ENCODE measurements around the gene HSPA4L.

Gene HSPA4L

DNA sequence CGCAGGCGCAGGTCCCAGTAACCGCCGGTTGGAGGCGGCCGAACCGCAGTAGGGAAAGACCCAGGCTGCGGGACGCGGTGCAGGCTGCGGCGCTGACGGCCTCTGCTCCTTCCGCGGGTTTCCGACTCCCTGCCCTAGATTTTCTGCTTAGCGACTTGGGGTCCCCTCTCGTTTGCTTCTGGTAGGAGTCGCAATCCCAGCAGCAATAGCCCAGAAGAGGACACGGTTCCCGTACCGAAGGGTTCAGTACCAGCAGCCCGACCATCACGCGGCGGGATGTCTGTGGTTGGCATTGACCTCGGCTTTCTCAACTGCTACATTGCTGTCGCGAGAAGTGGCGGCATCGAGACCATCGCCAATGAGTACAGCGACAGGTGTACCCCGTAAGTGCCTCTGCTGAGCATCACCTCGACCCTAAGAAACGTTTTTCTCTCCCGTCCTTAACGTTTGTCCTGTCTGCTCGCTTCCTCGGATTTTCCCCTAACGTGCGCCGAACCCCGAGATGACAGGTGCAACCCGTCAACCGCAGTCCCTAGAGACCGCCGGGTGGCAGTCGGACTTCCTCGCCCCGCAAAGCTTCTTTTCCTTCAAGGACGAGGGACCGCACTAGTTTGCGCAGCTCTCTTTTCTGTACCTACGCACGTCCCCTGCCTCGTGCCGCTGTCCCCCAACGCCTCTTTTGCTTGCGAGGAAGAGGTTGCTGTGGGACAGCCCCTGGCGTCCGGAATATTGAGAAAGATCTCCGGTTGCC lies at the start of gene HSPA4L:
HSPA4L (plus strand) TSS at position 48 of the 751 bp plus-strand sequence; CDS start at position 277, 229 bp downstream.
- peak in 1 of 2 experiments; percentile 36 for DNase-seq (ENCODE audit: low read depth in 2 of 2)

DNA sequence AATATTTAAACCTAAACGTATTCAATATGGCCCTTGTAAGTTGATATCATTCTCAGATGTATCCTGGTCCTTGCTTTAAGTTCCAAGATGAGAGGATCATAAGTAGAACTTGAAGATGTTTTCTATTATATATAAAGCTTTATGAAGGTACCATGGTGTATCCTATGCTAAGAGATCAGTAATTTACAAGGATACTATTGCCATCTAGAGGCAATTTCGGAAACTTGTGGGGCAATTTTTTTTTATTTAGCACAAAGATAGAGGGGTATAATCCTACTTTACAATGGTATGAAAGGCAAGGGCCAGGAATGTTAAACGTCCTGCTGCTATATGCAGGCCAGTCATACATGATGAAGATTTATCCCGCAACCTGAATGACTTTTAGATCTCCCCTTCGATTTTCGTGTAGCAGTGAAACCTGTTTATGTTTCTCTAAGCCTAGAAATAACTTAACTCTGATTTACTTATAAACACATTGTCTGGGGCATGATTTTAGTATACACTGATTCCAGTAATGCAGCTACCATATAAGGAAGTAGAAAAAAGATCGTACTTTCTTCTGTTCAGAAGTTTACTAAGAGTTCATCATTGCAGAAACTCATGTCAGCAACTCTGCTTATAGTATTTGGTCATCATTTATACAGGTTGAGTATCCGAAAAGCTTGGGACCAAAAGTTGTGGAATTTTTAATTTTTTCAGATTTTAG lies 49.3 kb upstream of the HSPA4L start:
- no peak for DNase-seq (ENCODE audit: low read depth in 2 of 2)

DNA sequence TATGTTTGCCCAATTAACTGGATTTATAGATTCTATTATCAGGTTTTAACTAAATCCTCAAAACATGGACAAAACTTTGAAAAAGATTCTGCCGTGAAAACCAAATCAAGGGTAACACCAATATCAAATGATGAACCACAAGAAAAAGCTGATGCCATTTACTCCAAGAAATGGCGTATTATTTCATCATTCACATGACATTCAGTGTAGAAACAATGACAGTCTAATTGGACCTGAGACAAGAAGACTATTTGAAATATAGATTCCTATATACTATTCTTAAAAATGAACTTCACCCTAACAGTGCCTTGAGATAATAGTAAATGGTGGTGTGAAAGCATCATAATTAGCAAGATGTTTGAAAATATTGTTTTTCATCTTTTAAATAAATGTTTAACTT lies 47.1 kb upstream of the HSPA4L start:
- DNase-seq (ENCODE audit: low read depth in 2 of 2) = no peak

DNA sequence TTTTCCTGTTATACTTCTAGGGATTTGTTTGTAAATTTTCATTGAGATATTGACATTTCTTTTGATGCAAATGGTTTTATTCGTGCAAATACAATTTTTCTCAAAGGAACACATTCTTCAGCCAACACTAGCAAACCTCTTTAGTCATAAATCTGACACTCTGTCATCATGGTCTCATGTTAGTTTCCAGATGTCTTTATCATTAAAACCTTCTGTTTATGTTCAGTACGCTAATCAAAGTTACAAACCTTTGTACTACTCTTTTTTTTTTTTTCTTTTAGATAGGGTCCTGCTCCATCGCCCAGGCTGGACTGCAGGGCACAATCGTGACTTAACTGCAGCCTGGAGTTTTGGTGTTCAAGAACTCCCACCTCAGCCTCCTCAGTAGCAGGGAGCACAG lies 44.8 kb upstream of the HSPA4L start:
- no peak for DNase-seq (ENCODE audit: low read depth in 2 of 2)

DNA sequence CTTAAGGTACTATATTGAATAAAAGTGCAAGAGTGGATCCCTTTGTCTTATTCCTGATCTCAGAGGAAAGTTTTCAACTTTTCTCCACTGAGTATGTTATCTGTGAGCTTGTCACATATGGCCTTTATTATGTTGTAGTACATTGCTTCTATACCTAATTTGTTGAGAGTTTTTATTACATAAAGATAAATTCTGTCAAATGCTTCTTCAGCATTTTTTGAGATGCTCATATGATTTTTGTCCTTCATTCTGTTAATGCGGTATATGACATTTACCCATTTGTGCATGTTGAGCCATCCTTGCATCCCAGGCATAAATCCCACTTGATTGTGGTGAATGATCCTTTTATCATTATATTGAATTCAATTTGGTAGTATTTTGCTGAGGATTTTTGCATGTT lies 40.9 kb upstream of the HSPA4L start:
- DNase-seq (ENCODE audit: low read depth in 2 of 2) = no peak

DNA sequence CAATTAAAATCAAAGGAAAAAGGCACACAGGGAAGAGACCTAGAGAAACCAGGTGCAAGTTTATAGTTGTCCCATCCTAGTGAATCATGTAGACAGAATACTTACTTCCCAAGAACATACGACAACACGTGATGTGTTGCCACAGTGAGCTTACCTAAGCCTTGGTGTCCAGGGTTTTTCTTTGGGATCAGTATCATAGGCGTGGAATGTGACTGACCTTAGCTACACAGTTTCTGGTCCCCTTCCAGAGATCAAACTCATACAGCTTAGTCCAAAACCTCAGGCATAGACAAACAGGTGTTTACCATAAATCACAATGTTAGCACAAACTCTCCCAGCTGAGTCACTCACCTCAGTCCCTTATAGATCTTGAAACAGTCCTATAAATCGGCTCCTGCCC lies 34.2 kb upstream of the HSPA4L start:
- no peak for DNase-seq (ENCODE audit: low read depth in 2 of 2)

DNA sequence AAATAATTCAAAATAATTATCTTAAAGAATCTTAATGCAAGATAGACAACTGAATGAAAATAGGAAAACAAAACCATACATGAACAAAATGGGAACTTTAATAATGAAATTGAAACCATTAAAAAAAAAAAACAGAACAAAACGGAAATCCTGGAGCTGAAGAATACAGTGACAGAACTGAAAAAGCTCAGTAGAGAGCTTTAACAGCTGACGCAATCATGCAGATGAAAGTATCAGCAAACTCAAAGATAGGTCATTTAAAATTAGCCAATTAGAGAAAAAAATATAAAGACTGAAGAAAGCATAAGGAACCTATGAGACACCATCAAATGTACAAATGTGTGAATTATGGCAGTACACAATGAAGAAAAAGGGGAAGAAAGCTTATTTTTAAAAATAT lies 33.2 kb upstream of the HSPA4L start:
- DNase-seq (ENCODE audit: low read depth in 2 of 2) = no peak

DNA sequence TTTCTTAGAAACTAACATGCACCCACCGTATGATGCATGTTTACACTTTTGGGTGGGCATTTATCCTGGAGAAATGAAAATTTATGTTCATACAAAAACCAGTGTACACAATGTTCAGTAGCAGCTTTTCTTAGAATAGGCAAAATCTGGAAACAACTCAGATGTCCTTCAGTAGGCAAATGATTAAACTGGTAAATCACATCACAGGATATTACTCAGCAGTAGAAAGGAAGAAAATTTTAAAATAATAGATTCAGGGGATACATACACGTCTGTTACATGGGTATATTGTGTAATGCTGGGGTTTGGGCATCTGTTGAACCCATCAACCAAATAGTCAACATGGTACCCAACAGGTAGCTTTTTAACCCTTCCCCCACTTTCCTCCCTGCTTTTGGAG lies 25.2 kb upstream of the HSPA4L start:
- DNase-seq (ENCODE audit: low read depth in 2 of 2) = no peak

DNA sequence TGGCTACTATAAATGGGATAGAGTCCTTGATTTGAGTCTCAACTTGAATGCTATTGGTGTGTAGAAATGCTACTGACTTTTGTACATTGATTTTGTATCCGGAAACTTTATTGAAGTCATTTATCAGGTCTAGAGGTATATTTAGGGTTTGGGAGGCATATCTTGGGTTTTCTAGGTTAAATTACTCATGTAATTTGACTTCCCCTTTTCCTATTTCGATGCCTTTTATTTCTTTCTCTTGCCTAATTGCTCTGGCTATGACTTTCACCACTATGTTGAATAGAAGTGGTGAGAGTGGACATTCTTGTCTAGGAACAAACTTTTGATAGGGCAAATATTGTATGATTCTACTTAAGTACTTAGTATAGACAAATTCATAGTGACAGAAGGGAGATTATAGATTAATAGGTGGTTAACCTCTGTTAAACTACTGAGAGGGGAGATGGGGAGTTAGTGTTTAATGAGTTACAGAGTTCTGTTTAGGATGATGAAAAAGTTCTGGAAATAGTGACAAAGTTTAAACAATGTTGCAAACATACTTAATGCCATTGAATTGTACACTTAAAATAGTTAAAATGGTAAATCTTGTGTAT lies 22.8 kb upstream of the HSPA4L start:
- DNase-seq (ENCODE audit: low read depth in 2 of 2) = no peak

DNA sequence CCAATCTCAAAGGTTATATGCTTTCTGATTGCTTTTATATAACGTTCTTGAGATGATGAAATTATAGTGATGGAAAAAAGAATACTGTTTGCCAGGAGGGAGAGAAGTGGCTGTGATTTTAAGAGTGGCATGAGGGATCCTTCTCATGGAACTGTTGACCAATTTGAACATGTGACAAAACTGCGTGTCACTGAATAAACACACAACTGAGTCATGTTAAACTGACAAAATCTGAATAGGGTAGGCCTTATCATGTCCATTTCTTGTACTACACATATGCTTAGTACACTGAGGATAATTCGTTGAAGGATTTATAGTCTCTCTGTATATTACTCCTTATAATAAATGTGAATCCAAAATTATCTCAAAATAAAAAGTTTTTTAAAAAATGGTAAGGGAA lies 22.2 kb upstream of the HSPA4L start:
- no peak for DNase-seq (ENCODE audit: low read depth in 2 of 2)

DNA sequence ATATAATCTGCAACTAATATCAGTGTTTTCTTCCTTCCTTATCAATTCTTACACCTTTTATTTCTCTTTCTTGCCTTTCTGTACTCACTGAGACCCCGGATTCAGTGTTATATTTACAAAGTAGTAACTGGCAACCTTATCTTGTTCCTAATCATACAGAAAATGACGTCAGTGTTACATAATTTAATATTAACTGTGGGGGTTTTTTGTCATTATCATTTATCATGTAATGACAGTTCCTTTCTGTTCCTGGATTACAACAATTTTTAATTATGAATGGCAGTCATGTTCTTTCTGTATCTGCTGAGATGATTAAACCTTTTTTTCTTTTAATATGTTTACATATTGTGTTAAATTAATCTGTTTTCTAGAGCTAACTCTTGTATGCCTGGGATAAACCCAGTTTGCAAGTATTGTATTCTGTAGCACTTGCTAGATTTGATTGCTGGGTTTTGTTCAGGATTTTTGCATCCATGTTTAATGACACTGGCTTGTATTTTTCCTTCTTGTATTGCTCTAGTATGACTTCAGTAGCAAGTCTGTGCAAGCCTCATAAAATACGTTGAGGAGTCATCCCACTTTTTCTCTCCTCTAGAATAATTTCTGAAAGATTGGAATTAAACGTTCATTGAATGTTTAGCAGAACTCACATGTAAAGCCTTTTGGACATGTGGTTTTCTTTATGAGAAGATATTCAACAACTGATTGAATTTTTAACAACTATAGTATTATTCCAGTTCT lies 10.4 kb upstream of the HSPA4L start:
- DNase-seq (ENCODE audit: low read depth in 2 of 2) = no peak

DNA sequence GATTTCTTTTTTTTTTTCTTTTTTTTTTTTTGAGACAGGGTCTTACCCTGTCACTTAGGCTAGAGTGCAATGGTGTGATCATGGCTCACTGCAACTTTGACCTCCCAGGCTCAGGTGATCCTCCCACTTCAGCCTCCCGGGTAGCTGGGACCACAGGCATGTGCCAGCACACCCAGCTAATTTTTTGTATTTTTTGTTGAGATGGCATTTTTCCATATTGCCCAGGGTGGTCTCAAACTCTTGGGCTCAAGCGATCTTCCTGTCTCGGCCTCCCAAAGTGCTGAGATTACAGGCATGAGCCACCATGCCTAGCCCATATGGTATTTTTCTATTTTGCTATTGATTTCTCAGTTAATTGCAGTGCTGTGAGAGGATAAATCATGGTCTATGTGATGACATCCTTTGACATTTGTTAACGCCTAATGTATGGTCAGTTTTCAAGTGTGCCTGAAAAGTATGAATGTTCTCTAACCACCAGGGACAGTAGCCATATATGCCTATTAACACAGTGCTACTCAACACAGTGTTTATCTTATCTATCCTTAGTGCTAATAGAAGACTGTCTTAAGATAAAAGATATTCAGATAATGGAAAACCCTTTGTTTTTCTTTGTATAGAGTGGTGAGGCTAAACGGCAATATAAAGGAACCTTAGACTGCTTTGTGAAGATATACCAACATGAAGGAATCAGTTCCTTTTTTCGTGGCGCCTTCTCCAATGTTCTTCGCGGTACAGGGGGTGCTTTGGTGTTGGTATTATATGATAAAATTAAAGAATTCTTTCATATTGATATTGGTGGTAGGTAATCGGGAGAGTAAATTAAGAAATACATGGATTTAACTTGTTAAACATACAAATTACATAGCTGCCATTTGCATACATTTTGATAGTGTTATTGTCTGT lies 9.1 kb upstream of the HSPA4L start:
- DNase-seq (ENCODE audit: low read depth in 2 of 2) = no peak

DNA sequence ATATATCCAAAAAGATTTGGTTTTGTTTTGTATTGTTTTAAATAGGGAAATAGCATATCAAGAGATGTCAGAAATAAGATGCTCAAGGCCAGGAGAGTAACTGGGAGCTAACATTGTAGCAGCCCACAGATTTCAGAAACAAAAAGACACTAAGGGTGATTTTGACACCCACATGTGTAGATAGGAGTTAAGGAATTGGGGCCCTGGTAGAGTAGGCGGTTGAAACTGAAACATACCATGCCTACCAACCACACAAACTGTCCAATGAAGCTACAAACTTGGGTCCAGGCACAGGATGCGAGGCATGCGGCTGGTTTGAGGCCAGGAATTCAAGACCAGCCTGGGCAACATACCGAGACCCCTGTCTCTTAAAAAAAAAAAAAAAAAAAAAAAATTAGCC lies 6.3 kb upstream of the HSPA4L start:
- no peak for DNase-seq (ENCODE audit: low read depth in 2 of 2)

DNA sequence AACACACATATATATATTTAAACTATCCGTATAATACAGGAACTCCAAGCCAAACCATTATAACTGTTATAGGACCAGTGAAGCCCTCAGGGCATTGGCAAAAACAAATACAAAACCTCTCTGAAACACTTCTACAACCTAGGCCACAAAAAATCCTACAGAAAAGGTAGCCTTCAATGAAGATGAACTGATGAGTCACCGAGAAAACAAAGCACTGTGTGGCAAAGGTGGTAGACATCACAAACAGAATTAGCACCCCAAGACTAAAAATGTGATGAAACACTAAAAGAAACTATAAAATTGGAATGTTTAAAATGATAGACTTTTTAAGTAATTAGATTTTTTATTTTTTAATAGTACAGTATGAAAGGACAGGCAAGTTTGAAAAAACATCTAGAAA lies 5.5 kb upstream of the HSPA4L start:
- DNase-seq (ENCODE audit: low read depth in 2 of 2) = no peak

DNA sequence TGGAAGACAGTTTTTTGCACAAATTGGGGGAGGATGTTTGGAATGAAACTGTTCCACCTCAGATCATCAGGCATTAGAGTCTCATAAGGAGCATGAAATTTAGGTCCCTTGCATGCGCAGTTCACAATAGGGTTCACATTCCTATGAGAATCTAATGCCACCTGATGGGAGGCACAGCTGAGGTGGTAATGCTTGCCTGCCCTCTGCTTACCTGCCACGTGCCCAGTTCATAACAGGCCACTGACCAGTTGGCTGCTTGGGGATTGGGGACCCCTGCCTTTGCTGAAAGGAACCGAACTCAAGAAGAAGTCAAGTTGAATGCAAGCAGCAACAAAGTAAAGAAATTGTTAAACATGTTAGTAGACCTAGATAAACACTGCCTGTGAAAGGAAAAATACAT lies 4.6 kb upstream of the HSPA4L start:
- no peak for DNase-seq (ENCODE audit: low read depth in 2 of 2)

DNA sequence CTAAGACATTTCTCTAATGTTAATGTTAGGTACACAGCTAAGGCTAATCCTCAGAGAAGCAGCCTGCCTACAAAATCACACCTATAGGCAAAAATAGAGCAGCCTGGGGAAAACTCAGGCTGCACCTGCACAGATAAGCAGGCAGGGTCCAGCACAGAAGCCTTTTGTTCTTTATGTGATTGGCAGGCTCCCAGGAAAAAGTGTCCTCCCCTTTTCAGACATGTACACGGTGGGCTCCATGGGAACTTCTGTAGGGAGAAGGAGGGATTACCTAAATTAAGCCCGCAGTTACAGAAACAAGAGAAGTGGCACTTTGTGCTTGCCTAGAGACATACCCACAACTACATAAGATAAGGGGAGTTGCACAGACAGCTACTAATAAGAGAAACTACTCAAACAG lies 4.0 kb upstream of the HSPA4L start:
- DNase-seq (ENCODE audit: low read depth in 2 of 2) = no peak

DNA sequence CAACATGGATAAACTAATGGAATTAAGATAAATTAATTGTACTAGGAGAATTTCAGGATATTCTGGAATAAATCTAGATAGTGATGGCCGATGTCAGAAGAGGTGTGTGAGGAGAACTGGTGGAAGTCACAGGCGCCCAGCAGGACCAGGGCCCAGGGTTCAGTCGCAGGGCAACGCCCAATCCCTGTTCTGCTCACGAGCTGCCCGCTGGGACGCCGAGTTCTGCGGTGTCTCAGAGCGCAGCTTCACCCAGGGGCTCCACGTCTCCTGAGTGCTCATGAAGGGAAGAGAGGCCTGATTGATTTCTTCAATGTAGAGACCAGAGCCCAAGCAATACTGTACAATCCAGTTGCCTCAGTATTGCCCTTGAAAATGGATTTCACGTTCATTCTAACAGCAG lies 1.5 kb upstream of the HSPA4L start:
- DNase-seq (ENCODE audit: low read depth in 2 of 2) = no peak

DNA sequence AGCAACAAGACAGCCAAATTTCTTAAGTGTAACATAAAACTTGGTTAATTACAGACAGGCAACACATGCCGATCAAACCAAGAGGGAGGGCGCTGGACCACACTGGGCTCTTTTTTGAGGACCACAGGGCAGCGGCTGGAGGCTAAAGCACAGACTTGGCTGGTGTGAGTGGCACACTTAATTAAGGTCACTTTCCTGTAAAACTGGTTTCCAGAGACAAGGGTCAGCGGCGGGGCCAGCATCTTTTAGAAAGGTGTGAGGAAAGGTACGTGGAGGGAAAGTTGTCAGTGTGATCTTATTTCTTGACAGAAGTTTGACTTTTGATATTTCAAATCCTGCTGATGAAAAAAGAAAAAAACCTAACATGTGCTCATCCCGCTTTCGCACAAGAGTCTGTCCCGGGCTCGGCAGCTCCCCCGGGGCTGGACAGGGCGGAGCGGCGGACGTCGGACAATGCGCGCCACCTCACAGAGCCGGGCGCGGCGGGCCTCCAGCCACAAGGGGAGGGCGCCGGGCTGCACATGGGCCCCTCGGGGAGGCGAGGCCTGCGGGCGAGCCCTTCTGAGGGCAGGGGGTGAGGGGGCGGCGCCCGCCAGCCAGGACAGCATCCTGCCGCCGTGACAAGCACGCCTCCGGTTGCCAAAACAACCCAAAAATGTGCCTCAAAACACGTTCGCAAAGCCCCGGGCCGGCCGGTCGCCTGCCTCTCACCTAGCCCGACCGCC lies 660 bp upstream of the HSPA4L start:
- DNase-seq (ENCODE audit: low read depth in 2 of 2) = no peak

DNA sequence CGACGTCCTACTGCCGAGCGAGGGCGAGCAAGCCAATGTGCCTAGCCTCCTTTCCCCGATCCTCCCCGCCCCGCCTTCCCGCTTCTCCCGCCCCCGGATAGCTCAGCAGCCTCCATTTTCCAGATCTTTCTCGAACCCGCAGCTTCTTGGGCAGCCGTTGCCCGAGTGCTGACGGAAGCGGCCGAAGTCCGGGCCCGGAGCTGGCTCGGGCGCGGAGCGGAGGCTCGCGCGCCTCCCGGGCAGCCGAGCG lies 172 bp upstream of the HSPA4L start:
- peak; percentile 28 to 55 for DNase-seq (ENCODE audit: low read depth in 2 of 2)

DNA sequence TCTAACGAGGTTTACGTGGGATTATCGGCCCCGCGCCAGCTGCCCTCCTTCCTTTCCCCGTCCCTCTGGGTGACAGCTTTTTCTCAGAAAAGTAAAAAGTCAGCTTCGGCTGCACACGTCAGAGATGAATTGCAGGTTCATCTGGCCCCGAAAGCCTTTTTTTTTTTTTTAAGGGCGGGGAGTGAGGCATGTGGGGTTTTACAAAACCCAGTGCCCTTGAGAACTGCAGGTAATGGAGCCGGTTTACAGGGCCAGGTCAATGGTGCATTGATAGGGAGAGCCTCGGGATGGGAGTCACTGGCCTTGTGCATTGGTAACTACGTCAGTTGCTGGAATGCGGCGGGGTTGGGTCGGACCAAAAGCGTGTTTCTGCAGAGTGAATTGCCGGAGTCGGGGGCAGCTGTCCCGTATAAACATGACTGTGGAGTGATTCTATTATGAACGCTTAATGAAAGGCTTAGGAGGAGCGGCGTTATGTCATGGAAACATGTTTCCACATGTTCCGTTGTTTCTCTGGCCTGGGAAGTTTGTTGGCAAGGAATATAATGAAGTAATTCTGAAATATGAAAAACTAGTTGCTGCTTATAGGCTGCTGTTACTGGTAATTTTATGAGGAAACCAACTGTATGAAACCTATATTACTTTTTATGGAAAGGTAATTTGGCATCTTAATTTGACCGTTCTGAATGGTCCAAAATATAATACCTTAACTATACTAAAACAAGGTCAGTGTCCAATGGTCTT lies 1.1 kb downstream of the HSPA4L start:
- no peak for DNase-seq (ENCODE audit: low read depth in 2 of 2)
